NCI-H82 treated with DMSO at 0.1 percent for 48 hours (cell line): ENCODE measurements around the gene ZBTB9.

Experiments used
- DNase-seq: peaks from one replicate; lab custom pipeline; 2025; ENCODE audit not compliant: unreplicated experiment; lab: John Stamatoyannopoulos, UW

ZBTB9 gene

GRCh38 chr6:33418690-33419291 is 35.6 kb upstream of the ZBTB9 start:
- no peak for DNase-seq

- DNase-seq: peak; percentile 67
Measured at GRCh38 chr6:33419580-33420490, 34.5 kb upstream of the ZBTB9 start, which contains the start of gene SYNGAP1. Gene SYNGAP1 (plus strand): TSS chr6:33420065. CDS start chr6:33420265, 200 bp downstream.

- DNase-seq: peak; percentile 83
Measured at GRCh38 chr6:33420491-33421343, 33.7 kb upstream of the ZBTB9 start.

DNA sequence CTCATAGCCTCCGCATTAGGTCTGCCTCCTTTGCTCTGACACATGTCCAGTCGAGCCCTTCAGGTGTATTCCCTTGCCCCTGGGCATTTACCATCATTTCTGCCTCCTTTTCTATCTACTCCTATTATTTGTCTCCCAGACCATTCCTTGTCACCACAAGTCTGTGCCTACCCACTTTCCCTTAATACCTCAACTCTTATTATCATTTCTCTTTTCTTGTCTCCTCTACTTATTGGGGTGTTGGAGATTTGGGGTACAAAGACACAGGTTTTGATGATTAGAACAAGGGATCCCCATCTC is 33.1 kb upstream of the ZBTB9 start:
- no peak for DNase-seq

- DNase-seq: no peak
Measured at GRCh38 chr6:33423777-33424176, 30.6 kb upstream of the ZBTB9 start.

DNA sequence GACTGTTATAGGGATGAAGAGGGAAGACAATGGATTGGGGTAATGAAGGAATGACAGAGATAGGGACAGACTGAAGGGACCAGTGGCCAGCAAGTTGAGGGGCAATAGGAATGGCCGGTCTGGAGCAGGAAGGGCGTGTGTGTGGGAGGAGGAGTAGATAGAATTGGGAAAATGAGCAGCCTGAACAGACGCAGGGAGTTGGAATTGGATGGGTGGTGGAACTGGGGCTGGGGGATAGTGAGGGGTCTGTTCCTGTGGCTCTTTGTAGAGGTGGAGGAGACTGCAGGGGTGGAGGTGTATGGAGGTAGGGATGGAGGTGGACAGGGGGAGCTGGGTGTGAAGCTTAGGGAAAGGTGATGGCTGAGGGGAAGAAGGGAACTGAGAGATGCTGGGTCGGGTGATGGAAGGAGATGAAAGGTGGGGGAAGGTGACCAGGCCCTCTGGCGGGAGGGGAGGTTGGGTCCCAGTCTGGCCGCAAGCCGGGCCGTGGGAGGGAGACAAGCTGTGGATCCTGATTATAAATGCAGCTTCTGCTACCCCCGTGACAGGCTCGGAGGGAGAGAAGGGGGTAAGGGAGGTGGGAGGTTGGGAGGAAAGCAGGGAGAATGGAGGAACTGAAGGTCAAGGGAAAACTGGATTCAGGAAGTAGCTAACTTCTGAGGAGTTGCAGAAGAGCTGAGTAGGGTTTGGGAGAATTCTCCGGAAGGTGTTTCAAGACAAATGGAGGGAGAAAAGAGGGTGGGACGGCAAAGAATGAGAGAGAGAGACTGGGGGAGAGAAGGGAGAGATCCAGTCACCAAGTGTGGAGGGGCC is 29.3 kb upstream of the ZBTB9 start:
- no peak for DNase-seq

DNA sequence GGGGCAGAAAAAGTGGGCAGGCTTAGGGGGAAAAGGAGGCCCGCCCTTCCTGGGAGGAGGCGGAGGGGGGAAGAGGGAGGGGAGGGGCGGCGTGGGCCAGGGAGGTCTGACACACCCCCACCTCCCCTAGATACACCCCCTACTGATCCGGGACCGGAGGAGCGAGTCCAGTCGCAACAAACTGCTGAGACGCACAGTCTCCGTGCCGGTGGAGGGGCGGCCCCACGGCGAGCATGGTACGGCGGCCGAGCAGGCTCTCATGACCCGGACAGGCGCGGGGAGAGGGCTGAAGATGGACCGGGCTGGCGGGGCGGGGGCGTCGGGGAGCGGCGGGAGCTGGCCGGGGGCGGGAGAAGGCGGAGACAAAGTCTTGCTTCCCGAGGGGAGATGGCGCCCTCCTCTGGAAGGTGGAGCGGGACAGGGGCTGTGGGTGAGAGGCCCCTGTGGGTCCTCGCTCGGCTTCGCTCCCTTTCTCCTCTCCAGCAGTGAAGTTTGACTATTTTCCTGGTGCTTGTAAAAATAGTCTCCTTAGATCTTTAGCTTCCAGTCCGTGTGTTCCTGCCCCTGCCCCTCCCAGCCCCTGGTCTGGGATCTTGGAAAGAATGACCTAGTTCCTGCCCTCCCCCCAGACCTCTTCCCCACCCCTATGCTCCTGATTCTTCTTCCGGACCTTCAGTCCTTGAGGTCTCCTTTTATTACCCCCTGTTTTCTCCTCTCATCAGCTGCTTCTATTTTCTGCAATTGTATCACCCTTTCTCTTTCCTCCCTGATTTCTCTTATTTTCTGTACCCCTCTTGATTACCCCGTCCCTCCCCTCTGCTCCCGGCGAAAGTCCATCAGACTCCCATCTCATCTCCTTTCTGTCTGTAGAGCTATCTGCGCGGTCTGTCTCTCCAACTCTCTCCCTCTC is 28.5 kb upstream of the ZBTB9 start:
- DNase-seq: peak; percentile 77

- no peak for DNase-seq
Measured at GRCh38 chr6:33426590-33427511, 27.5 kb upstream of the ZBTB9 start.

DNA sequence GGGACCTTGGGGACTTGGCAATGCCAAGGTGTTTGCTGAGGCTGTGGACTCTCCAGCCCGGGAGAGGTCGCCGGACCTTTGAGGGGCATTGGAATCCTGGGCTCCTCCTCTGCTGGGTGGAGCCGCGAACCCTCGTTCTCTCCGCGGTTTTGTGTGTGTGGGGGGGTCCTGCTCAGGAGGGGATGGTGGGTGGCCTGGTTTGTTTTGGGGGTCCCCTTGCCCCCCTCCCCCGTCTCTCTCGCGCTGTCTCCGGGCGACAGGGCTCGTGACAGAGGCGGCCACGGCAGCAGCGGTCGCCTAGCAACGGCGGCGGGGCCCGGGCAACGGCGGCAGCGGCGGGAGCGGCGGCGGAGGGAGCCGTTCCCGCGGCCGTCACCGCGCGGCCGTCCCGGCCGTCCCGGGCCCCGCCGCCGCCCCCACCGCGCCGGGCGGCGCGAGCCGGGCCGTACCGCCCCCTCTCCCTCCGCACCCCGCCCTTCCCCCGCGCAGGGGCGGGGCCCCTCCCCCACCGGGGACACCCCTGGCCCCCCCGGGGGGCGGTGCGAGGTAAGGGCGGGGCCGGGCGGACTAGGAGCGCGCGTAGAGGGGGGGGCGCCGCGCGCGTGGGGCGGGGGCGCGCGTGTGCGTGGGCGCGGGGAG is 26.7 kb upstream of the ZBTB9 start:
- DNase-seq: no peak

- no peak for DNase-seq
Measured at GRCh38 chr6:33428224-33428965, 26.0 kb upstream of the ZBTB9 start.

DNA sequence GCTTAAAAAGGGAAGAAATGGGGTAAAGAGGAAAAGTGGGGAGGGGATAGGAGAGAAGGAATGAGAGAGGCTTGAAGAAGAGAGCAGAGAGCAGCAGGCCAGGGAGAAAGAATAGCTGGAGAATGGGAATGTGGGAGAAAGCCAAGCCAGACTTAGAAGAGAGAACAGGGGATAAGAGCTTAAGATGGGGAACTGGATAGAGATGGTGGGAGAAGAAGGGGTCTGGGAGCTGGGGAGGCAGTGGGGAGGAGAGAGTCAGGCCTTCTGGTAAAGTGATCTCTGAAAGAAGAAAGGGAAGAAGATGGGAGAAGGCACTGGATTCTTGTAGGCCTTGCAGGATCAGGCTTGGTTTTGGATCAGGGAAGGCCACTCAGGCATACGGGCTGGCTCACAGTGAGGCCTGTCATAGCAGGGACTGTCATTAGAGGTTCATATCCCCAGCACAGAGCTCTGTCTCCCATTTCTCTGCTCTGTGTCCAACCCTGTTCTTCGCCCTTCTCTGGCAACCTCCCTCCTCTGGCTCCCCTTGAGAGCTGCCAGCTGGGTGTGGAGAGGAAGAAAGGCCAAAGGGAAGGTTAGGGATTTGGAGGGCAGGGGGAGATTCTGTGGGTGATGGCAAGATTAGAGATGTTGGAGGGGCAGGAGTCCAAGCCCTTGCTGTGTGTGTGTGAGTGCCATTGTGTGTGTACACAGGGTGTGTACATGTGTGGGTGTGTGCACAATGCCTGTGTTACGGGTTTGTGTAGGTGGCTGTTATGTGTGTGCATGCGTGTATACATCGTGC is 25.2 kb upstream of the ZBTB9 start:
- DNase-seq: no peak

DNA sequence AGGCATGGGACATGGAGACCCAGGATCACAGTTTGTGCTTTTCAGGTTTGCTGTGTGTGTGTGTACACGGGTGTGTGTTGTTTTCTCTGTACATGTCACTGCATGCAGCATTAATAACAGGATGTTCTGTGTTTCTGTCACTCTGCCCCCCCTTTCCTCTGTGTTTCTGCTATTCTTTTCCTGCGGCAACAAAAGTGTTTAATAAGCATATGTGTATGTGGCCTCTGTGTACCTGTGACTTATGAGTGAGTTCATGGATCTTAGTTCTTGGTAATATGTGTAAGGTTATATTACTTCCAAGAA is 24.7 kb upstream of the ZBTB9 start:
- no peak for DNase-seq

DNA sequence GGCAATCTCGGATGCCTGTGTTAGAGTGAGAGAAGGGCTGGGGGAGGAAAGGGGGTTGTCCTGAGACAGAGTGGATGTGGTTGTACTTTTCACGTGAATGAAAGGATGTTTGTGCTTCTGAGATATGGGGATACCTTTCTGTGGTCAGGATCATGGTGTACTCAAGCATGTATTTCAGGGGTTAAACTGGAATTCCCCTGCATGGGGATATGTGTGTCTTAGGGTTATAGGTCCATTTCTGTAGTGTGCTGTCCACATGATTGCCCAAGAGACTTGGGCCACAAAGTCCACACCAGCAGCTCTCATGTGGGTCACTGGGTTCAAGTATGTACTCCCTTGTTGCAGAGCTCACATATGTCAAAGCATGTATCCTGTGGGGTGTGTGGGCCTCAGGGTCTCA is 24.0 kb upstream of the ZBTB9 start:
- DNase-seq: no peak

DNA sequence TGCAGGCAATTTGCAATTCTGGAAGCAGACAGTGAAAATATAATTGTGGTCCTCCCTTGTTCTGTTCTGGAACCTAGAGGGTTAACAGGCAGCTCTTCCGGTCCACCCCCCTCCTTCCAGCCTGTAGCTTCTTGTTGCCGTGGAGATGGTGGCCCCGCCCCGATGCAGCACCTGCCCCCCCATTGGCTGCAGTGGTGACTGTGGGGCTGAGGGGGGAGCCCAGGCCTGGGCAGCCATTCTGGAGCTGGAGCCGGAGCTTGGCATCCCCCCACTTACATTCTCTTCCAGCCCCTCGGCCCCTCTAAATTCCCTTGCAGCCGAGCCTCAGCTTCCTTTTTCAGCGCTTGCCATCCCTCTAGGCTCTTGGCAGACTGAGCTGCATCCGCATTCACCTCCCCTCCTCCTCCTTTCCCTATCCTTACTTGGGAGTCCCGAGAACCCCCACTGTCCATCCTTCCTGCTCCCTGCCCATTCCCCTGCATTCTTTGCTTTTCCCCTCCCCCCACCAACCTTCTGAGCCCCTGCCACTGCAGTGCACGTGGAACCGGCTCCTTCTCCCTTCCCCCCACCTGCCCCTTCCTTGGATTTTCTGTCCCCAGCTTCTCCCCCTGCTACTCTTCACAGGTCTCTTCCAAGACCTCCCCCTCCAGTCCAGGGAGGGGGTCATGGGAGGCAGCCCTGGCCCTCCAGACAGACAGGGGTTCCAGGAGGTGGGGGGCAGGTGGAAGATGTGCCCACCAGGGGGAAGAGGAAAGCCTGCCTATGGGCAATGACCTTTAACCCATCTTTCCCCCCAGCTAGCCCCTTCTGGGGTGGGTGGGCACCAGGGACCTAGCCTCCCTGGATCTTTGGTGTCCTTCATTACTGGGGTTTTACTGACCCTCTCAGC is 23.1 kb upstream of the ZBTB9 start:
- DNase-seq: peak; percentile 20

- no peak for DNase-seq
Measured at GRCh38 chr6:33431880-33432541, 22.4 kb upstream of the ZBTB9 start.
